GM19099 (cell line): ENCODE results near the gene FTSJ1.

Experiments used
- POLR2A ChIP-seq: IDR thresholded peaks from 3 replicates; pipeline ENCODE4 v1.6.1; 2011; ENCODE audit warnings: low read depth; ENCODE audit not compliant: insufficient read length; ENCODE audit errors: extremely low read depth

FTSJ1 gene

GRCh38 chrX:48470110-48470832 is 5.7 kb upstream of the FTSJ1 start, which contains the start of gene SLC38A5:
Gene SLC38A5 (minus strand): TSS chrX:48470260. CDS start chrX:48467924, 2,336 bp downstream.
- no peak for TF ChIP-seq POLR2A

DNA sequence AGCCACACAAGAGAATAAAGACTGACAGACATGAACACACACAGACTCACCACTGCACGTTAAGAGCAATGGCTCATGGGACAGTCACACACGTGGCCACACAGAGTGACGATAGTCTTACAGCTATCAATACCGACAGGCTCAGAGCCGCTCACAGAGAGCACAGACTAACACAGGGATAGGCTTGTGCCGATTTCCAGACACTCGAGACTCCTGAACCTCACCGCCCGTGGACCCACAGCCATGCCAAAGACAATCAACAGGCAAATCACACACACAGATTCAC is 5.2 kb upstream of the FTSJ1 start:
- no peak for TF ChIP-seq POLR2A

- TF ChIP-seq POLR2A: no peak
Measured at GRCh38 chrX:48471504-48471903, 4.5 kb upstream of the FTSJ1 start.

DNA sequence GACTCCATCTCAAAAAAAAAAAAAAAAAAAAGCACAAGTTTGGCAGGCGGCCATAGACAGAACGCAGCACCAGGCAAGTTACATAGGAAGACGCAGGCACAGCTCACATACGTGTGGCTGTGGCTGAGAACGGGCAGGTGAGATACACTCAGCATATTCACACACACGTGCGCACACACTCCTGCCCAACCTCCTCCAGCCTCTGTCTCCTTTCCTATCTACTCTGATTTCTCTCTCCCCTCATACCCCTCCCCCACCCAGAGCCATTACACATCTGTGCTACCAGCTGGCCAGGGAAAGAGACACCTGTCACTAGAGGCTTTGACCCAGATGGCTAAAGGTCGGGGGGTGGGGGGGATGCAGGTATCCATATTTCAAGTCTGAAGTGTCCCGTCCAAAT is 3.8 kb upstream of the FTSJ1 start:
- no peak for TF ChIP-seq POLR2A

GRCh38 chrX:48472851-48473703 is 2.9 kb upstream of the FTSJ1 start:
- no peak for TF ChIP-seq POLR2A

- no peak for TF ChIP-seq POLR2A
Measured at GRCh38 chrX:48473704-48473990, 2.4 kb upstream of the FTSJ1 start.

DNA sequence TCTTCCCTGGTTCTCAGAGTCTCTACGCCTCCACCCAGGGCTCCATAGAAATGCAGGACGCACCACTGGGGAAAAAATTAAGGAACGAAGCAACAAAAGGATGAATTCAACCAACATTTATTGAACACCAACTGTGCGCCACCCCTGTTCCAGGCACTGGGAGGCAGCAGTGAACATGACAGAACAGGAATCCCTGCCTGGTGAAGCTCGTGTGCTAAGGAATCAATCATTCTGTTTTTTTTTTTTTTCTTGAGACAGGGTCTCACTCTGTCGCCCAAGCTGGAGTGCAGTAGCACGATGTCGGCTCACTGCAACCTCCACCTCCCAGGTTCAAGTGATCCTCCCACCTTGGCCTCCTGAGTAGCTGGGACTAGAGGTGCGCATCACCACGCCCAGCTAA is 1.9 kb upstream of the FTSJ1 start:
- no peak for TF ChIP-seq POLR2A

DNA sequence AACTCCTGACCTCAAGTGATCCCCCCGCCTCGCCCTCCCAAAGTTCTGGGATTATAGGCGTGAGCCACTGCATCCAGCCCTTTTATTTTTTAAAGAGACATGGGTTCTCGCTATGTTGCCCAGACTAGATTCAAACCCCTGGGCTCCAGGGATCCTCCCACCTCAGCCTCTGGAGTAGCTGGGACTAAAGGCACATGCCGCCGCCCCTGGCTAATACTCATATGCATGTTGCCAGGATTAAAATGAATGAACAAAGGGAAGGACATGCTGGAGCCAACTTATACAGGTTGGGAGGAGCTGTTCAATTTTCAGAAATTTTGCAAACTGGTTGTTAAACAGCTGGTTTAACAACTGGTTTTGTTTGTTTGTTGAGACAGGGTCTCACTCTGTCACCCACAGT is 1.4 kb upstream of the FTSJ1 start:
- TF ChIP-seq POLR2A: no peak

GRCh38 chrX:48475296-48475695 is 703 bp upstream of the FTSJ1 start:
- no peak for TF ChIP-seq POLR2A

- no peak for TF ChIP-seq POLR2A
Measured at GRCh38 chrX:48476919-48477318, 920 bp downstream of the FTSJ1 start.

GRCh38 chrX:48477960-48478755 is 2.2 kb downstream of the FTSJ1 start:
- no peak for TF ChIP-seq POLR2A

DNA sequence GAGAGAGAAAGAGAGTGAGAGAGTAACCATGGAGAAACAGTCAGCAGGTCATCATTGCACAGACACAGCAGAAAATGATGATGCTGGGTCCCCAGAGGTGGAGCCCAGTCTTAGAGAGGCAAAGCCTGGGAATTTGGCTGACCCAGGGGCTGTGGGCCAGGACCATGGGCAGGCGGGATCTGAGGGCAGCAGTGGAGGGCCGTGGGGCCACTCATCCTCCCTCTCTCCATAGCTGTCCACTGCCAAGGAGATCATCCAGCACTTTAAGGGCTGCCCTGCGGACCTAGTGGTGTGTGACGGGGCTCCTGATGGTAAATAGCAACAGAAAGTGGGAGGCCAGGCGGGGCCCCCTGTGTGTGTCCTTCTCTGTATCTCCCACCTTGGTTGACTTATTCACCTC is 2.8 kb downstream of the FTSJ1 start:
- TF ChIP-seq POLR2A: no peak

DNA sequence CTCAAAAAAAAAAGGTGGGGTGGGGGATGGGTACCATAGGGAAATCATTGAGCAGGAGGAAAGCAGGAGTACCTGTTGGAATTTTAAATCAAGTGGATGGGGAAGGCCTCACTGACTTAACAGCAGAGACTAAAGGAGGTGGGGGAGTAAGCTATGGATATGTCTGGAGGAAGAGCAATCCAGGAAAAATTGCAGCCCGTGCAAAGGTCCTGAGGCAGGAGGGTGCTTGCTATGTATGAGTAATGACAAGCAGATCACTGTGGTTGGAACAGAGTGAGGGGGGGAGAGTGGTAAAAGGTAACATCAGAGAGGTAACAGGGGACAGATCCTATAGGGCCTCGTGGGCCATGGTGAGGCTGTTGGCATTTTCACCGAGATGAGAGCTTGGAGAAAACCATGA is 4.1 kb downstream of the FTSJ1 start:
- TF ChIP-seq POLR2A: no peak

DNA sequence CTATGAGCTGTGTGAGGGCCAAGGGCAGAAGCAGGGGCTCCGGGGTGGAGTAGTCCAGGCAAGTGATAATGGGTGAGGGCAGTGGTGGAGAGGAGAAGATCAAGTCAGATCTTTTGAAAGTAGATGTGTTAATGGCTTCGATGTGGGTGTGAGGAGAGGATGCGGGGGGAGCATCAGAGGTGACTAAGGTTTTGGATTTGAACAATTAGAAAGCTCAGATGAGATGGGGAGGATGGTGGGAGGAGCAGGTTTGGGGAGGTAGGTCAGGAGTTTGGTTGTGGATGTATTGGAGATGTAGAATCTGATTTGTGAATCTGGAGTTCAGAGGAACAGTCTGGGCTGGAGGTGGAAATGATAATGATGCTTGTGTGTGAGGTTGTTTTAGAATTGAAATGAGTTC is 4.6 kb downstream of the FTSJ1 start:
- no peak for TF ChIP-seq POLR2A

- no peak for TF ChIP-seq POLR2A
Measured at GRCh38 chrX:48482526-48482925, 6.5 kb downstream of the FTSJ1 start.

GRCh38 chrX:48487362-48487798 is 11.4 kb downstream of the FTSJ1 start:
- TF ChIP-seq POLR2A: no peak
